Fibroblast of the aortic adventitia (primary cell): ENCODE measurements around the gene PUDP. TPM values are rescaled to one million over a fixed set of nuclear protein-coding genes. Genes with fewer than 3 reads are reported as not detected.
"Not testable (repeated sequence)": the region's sequence is repeated elsewhere in the genome, so short reads cannot be mapped to it uniquely, and the experiment has no call there.

Experiments
- DNase-seq: peaks from one replicate; pipeline ENCODE4 v3.0.0-alpha.2; 2010; ENCODE audit warnings: low read depth
- H3K4me3 ChIP-seq: 2 replicates; pipeline ENCODE4 v1.5.1; 2011; ENCODE audit warnings: low read depth, mild to moderate bottlenecking, control low read depth, low read length, moderate library complexity
- CTCF ChIP-seq: IDR thresholded peaks from 2 replicates; pipeline ENCODE4 v1.5.1; 2011; ENCODE audit warnings: mild to moderate bottlenecking, low read length, control low read depth, inconsistent platforms; ENCODE audit not compliant: insufficient read depth
- total RNA-seq: library from RNA; depleted of rRNA; stranded (reverse); fragments of >200 nt; gene quantifications from 2 replicates; pipeline ENCODE4 v1.2.3, GENCODE V29; 2012; ENCODE audit warnings: low replicate concordance

The PUDP gene
- total RNA-seq, 1 donor = 12.4 TPM

DNA sequence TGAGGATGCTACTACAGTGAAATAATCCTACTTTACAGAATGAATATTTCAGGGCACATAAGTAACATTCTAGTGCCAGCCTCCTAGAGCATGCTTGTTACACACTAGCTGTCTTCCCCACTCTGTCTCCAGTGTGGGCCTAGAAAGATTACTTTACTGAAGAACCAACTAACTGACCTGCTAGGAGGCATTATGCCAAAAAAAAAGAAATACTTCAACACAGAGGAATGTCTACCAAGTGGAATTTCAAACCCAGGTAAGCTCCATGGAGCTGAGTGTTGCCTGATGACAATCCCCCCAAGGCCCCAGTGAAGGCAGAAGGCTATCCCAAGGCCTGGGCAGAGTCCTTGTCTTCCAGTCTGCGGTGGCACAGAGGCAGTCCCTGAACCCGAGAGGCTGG, 41.3 kb downstream of the PUDP start:
- no peak overlapping the region for H3K4me3 ChIP-seq
- no peak for DNase-seq
- no peak for TF ChIP-seq CTCF

DNA sequence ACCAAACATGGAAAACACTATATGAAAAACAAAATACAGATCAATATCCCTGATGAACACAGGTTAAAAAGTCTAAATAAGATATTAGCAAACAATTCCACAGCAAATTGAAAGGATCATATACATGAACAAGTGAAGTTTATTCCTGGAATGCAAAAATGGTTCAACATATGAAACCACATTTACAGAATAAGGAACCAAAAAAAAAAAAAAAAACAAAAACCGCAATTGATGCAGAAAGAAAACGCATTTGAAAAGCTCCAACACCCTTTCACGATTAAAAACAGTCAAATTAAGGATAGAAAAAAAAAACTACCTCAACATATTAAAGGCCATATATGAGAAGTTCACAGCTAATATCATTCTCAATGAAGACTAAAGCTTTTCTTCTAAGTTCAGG, 45.8 kb downstream of the PUDP start:
- H3K4me3 ChIP-seq = no peak overlapping the region
- DNase-seq = no peak
- no peak for TF ChIP-seq CTCF

DNA sequence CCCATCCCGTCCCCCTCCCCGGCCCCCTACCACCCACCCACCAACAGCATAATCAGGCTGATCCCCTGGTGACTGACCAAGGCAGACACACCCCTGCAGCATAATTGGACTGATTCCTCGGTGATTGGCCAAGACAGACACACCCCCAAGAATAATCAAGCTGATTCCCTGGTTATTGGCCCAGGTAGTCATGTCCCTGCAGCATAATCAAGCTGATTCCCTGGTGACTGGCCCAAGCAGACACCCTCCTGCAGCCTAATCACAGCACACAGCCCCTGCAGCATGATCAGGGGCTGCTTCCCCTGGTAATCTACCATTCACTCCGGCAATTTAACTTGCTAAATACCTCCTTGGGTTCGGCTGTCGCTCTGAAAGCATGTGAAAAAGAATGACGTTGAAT, 47.9 kb downstream of the PUDP start:
- TF ChIP-seq CTCF = no peak
- DNase-seq = no peak
- no peak overlapping the region for H3K4me3 ChIP-seq

DNA sequence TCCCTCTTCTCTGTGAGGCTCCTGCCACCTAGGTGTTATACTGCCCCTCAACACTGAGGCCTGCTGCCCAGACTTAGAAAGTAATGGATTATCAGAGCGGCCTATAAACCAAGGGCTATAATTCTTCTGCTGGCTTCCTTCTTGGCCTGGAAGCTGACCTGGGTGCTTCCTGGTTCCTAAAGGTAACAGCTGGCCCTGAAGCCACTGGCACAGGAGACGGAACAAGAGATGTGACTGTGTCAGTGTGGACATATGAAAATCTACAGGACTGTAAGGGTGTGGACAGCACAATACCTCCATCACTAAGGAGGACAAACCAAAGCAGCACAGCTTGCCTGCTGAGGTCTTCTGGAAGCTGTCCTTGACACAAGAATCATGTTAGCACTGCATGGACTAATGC, 52.3 kb downstream of the PUDP start:
- not testable (repeated sequence) for H3K4me3 ChIP-seq, DNase-seq

GRCh38 chrX:7093305-7093704, 54.6 kb downstream of the PUDP start:
- no peak for TF ChIP-seq CTCF
- no peak overlapping the region for H3K4me3 ChIP-seq
- no peak for DNase-seq

DNA sequence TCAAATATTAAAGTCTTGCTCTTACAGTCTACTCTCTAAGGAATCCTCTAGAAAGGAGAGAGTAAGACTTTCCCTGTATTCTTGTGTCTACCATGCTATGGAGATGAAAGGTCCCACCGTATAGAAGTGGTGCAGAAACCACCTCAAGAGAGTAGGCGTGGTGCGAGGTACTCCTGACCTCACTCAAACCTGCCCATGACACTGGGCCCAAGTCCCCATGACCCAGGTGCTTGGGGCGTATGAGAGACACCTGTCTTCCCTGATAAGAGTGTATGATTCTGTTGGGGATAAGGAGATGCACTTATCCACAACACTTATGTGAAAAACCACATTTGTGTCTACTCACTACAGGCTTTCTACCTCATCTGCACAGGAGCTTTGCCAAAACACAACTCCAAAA, 55.4 kb downstream of the PUDP start:
- no peak overlapping the region for H3K4me3 ChIP-seq
- no peak for DNase-seq
- no peak for TF ChIP-seq CTCF

DNA sequence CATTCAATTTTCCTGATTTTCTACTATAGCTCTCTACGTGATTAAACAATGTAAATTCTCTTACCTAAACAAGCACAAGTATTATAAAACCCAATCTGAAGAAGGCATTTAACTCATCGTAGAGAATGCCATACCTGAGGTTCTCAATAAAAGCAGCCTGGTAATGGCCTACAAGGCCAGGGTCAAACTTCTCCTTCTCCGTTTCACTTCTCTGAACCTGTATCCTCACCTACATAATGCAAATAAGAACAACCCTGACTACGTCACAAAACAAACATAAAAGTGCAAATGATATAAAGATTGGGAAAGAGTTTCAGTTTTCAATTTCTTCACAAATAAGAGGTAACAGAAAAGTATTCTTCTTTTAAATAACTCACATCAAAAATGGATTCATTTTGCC, 56.0 kb downstream of the PUDP start:
- no peak overlapping the region for H3K4me3 ChIP-seq
- no peak for DNase-seq
- no peak for TF ChIP-seq CTCF
